ENCODE data around the gene ARHGEF28.

Gene ARHGEF28

DNA sequence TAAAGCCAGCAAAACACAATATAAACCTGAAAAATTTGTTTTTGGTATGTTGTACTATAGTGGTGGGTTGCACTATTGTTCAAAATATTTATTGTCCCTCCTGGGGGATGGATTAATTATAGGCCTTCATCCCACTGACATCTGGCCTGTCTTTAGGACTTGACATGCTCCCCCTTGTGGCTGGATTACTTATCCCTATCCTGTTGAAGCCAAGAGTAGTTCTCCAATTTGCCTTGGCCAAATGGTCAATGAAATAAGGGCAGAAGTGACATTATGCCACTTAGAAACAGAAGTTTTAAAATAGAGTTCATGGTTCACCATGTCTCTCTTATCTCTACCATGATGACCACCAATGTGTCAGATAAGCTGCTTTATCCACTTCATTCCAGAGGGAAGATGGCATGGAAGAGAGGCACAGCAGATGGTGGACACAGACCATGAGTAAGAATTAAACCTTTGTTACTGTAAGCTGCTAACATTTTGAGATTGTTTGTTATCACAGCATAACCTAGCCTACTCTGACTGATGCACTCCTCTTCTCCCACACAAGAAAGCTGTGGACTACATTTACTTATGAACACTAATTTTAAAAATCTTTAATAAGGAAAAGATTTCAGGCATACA, 29.2 kb upstream of the ARHGEF28 start:
- Histone ChIP-seq H3K27me3 (ENCODE audit: insufficient read depth, poor library complexity, severe bottlenecking) (no peaks in the 10 kb centered on the region), H3K4me3 (replicated peaks; ENCODE audit: insufficient read depth, low read length) (no peak overlapping the region), H3K27ac (replicated peaks) (no peak overlapping the region)
- TF ChIP-seq, protein P1, sequence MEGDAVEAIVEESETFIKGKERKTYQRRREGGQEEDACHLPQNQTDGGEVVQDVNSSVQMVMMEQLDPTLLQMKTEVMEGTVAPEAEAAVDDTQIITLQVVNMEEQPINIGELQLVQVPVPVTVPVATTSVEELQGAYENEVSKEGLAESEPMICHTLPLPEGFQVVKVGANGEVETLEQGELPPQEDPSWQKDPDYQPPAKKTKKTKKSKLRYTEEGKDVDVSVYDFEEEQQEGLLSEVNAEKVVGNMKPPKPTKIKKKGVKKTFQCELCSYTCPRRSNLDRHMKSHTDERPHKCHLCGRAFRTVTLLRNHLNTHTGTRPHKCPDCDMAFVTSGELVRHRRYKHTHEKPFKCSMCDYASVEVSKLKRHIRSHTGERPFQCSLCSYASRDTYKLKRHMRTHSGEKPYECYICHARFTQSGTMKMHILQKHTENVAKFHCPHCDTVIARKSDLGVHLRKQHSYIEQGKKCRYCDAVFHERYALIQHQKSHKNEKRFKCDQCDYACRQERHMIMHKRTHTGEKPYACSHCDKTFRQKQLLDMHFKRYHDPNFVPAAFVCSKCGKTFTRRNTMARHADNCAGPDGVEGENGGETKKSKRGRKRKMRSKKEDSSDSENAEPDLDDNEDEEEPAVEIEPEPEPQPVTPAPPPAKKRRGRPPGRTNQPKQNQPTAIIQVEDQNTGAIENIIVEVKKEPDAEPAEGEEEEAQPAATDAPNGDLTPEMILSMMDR (IDR thresholded peaks at IDR 0.05; ENCODE audit: insufficient read depth, low read length) = peak; percentile 20
- TF ChIP-seq SPI1 (IDR thresholded peaks at IDR 0.05; ENCODE audit: borderline replicate concordance, low read depth) (no peak), POLR2AphosphoS5 (IDR thresholded peaks at IDR 0.05; ENCODE audit: low read depth) (no peak)
- peak in 1 of 2 experiments; percentile 27 for DNase-seq (ENCODE audit: low read depth in 1 of 2, low spot score in 1 of 2)

DNA sequence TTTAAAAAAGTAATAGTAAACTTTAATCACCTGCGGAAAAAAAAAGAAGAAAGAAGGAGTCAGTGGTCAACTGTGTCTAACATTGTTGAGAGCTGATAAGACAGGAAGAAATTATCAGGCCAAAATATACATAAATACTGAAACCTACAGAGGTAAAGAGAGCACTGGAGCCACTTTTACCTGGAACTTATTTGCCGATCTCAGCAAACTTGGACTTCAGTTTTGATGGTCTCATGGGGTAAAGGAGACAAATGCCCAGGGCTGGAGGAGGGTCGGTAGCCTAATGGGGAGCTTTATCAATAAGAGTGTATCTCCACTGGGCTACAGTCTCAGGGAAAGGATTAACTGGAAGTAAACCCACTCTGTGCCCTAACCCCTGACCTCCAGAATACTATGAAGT, 26.6 kb upstream of the ARHGEF28 start:
- Histone ChIP-seq H3K27ac (replicated peaks) (no peak overlapping the region), H3K27me3 (ENCODE audit: insufficient read depth, poor library complexity, severe bottlenecking) (no peaks in the 10 kb centered on the region), H3K4me3 (replicated peaks; ENCODE audit: insufficient read depth, low read length) (no peak overlapping the region)
- TF ChIP-seq, protein P1 (IDR thresholded peaks at IDR 0.05; ENCODE audit: insufficient read depth, low read length) = no peak
- TF ChIP-seq, protein P2, sequence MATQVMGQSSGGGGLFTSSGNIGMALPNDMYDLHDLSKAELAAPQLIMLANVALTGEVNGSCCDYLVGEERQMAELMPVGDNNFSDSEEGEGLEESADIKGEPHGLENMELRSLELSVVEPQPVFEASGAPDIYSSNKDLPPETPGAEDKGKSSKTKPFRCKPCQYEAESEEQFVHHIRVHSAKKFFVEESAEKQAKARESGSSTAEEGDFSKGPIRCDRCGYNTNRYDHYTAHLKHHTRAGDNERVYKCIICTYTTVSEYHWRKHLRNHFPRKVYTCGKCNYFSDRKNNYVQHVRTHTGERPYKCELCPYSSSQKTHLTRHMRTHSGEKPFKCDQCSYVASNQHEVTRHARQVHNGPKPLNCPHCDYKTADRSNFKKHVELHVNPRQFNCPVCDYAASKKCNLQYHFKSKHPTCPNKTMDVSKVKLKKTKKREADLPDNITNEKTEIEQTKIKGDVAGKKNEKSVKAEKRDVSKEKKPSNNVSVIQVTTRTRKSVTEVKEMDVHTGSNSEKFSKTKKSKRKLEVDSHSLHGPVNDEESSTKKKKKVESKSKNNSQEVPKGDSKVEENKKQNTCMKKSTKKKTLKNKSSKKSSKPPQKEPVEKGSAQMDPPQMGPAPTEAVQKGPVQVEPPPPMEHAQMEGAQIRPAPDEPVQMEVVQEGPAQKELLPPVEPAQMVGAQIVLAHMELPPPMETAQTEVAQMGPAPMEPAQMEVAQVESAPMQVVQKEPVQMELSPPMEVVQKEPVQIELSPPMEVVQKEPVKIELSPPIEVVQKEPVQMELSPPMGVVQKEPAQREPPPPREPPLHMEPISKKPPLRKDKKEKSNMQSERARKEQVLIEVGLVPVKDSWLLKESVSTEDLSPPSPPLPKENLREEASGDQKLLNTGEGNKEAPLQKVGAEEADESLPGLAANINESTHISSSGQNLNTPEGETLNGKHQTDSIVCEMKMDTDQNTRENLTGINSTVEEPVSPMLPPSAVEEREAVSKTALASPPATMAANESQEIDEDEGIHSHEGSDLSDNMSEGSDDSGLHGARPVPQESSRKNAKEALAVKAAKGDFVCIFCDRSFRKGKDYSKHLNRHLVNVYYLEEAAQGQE (IDR thresholded peaks at IDR 0.05; ENCODE audit: insufficient replicate concordance, low read depth) = no peak
- no peak for TF ChIP-seq SPI1 (IDR thresholded peaks at IDR 0.05; ENCODE audit: borderline replicate concordance, low read depth)
- TF ChIP-seq POLR2AphosphoS5 (IDR thresholded peaks at IDR 0.05; ENCODE audit: low read depth) = no peak
- no peak for TF ChIP-seq GABPA (IDR thresholded peaks at IDR 0.05; ENCODE audit: low read depth)
- no peak for DNase-seq (ENCODE audit: low read depth in 1 of 2, low spot score in 1 of 2)

DNA sequence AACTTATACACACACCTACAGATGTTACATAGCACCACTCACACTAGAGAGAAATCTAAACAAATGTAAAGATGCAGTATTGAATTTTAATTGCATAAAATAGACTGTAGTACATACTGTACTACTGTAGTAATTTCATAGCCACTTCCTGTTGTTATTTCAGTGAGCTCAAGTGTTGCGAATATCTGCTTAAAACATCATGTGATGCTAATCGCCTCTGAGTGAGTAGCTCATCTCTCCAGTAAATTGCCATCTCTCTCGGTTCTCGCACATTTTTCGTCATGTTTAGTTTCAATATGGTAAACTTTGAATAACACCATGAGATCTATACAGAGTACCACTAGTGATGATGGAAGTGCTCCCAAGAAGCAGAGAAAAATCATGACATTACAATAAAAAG, 22.0 kb upstream of the ARHGEF28 start:
- no peak overlapping the region for H3K27ac ChIP-seq (replicated peaks)
- no peak for TF ChIP-seq SPI1 (IDR thresholded peaks at IDR 0.05; ENCODE audit: borderline replicate concordance, low read depth)
- TF ChIP-seq, protein P2 (IDR thresholded peaks at IDR 0.05; ENCODE audit: insufficient replicate concordance, low read depth) = no peak
- TF ChIP-seq, protein P1 (IDR thresholded peaks at IDR 0.05; ENCODE audit: insufficient read depth, low read length) = no peak
- no peak overlapping the region for H3K4me3 ChIP-seq (replicated peaks; ENCODE audit: insufficient read depth, low read length)
- no peaks in the 10 kb centered on the region for H3K27me3 ChIP-seq (ENCODE audit: insufficient read depth, poor library complexity, severe bottlenecking)
- DNase-seq (ENCODE audit: low read depth in 1 of 2, low spot score in 1 of 2) = no peak

Data from HL-60 (cell line).